Spleen (tissue), 11 donors: Measurements from ENCODE around the gene KCNB1. TPM values are rescaled to one million over a fixed set of nuclear protein-coding genes. Genes with fewer than 3 reads are reported as not detected.

Source experiments
- DNase-seq: peaks from one replicate; pipeline ENCODE4 v3.0.0-alpha.2; 2020
- H3K27ac ChIP-seq, 8 donors: fragments of 200-600 bp; sonication (generic) in 7 of 8; 1 replicate in 4 of 8; 2 replicates in 4 of 8; pipeline versions ENCODE4 v1.5.0 to v1.8.0; 2016 to 2021; ENCODE audit warnings: inconsistent platforms in 4 of 8, mild to moderate bottlenecking in 4 of 8, moderate library complexity in 1 of 8
- H3K27me3 ChIP-seq, 7 donors: fragments of 200-600 bp; sonication (generic) in 6 of 7; replicated peaks in 1 of 7; 1 replicate in 4 of 7; 2 replicates in 3 of 7; pipeline versions ENCODE4 v1.5.0 to v1.8.0; 2016 to 2021; ENCODE audit warnings: inconsistent platforms in 3 of 7, mild to moderate bottlenecking in 1 of 7
- H3K36me3 ChIP-seq, 6 donors: fragments of 200-600 bp; sonication (generic) in 5 of 6; 1 replicate in 4 of 6; 2 replicates in 2 of 6; pipeline versions ENCODE4 v1.5.0 to v1.8.0; 2016 to 2021; ENCODE audit warnings: inconsistent platforms in 2 of 6
- H3K4me1 ChIP-seq, 6 donors: fragments of 200-600 bp; sonication (generic) in 5 of 6; 1 replicate in 3 of 6; 2 replicates in 3 of 6; pipeline versions ENCODE4 v1.5.0 to v1.8.0; 2016 to 2021; ENCODE audit warnings: inconsistent platforms in 3 of 6
- H3K4me3 ChIP-seq, 8 donors: fragments of 200-600 bp; sonication (generic) in 7 of 8; 1 replicate in 4 of 8; 2 replicates in 4 of 8; pipeline versions ENCODE4 v1.5.0 to v1.8.0; 2016 to 2021; ENCODE audit warnings: inconsistent platforms in 4 of 8, mild to moderate bottlenecking in 4 of 8, moderate library complexity in 2 of 8
- H3K9me3 ChIP-seq, 8 donors: fragments of 200-600 bp; sonication (generic) in 7 of 8; 1 replicate in 4 of 8; 2 replicates in 4 of 8; pipeline versions ENCODE4 v1.5.0 to v1.8.0; 2016 to 2021; ENCODE audit warnings: inconsistent platforms in 4 of 8
- CTCF ChIP-seq, 11 experiments: fragments of 200-600 bp in 7 of 11; fragments of 450-650 bp in 4 of 11; sonication (generic) in 4 of 11; IDR thresholded peaks in 8 of 11; conservative IDR thresholded peaks in 3 of 11; 1 replicate in 7 of 11; 2 replicates in 4 of 11; pipeline versions ENCODE4 v1.4.0 to v1.8.0; 2016 to 2021; ENCODE audit warnings: antibody characterized with exemption in 11 of 11, inconsistent platforms in 4 of 11, mild to moderate bottlenecking in 1 of 11
- POLR2A ChIP-seq, 3 donors: fragments of 450-650 bp; IDR thresholded peaks; one replicate each; pipeline ENCODE4 v1.5.1; 2017; ENCODE audit warnings: antibody characterized with exemption in 3 of 3, mild to moderate bottlenecking in 1 of 3
- POLR2AphosphoS5 ChIP-seq, 3 donors: sonication (generic); formaldehyde crosslinking; IDR thresholded peaks; one replicate each; pipeline ENCODE4 v1.5.1; 2017; ENCODE audit warnings: antibody characterized with exemption in 3 of 3
- WGBS, 5 donors: extraction: QIAGEN DNeasy Blood & Tissue Kit in 3 of 5; methylation state at CpG; one replicate each; pipeline versions ENCODE4 v1.1.5 to v1.1.7; 2013 to 2018; 5-methylcytosine and 5-hydroxymethylcytosine counted together
- intact Hi-C: fragments of 100-400 bp; cut with DNase I; formaldehyde crosslinking; loops from one replicate; pipeline ENCODE4 v1.15.0; 2023; ENCODE audit warnings: low total_unique reads
- polyA plus RNA-seq, 3 donors: library from polyadenylated mRNA; stranded (reverse); fragments of 200-250 nt; gene quantifications; one replicate each; pipeline ENCODE4 v1.2.1, GENCODE V29; 2013
- total RNA-seq, 7 donors: library from RNA; depleted of rRNA in 3 of 7; stranded (reverse); fragments of >200 nt in 3 of 7; fragmentation: NEBNext Ultra II Directional in 4 of 7; extraction: Animal tissue kit (Norgen Biotek cat#: 25700) in 4 of 7; gene quantifications; one replicate each; pipeline versions ENCODE4 v1.1.0 to v1.2.1, GENCODE V29; 2016 to 2021
- donor health status: healthy with polysubstance abuse.
- donor health status: DM: no; HTN: no; CAD: no; lungs with moderate emphysema.
- donor health status: DM: no; HTN: no; CAD: no.
- donor health status: Bipolar disorder and iron deficiency.
- donor health status: healthy.
- donor health status: DM: no; HTN: no; CAD: no.
- donor health status: DM: yes; HTN: yes; CAD: no.

Gene KCNB1
- total and polyA plus RNA-seq, 10 donors, result 0.02 to 3.2 (median 0.51) TPM

GRCh38 chr20:49446808-49447207 lies 35.7 kb downstream of the KCNB1 start:
- Histone ChIP-seq H3K9me3 (no peaks in the 10 kb centered on the region), H3K4me3 (no peak overlapping the region), H3K27ac (peak overlapping the region in 2 of 8 donors; percentile 22 to 26), H3K36me3 (no peaks in the 10 kb centered on the region), H3K4me1 (peaks cover 0 to 20% (median 2%) of the 10 kb centered on the region in 6 donors), H3K27me3 (peaks cover 0 to 63% (median 0%) of the 10 kb centered on the region in 7 donors)
- TF ChIP-seq CTCF (IDR thresholded peaks at IDR 0.05 in 8 of 11, conservative IDR thresholded peaks at IDR 0.05 in 3 of 11), result no peak
- no peak for TF ChIP-seq POLR2AphosphoS5 (IDR thresholded peaks at IDR 0.05)
- no peak for TF ChIP-seq POLR2A (IDR thresholded peaks at IDR 0.05)
- 31 to 60% (median 45%) methylated on average over 3 to 5 of the region's 5 CpGs for WGBS, 5 donors
- intact Hi-C loops, result no loop called here
- no peak for DNase-seq

GRCh38 chr20:49446080-49446479 lies 36.4 kb downstream of the KCNB1 start:
- Histone ChIP-seq H3K9me3 (no peaks in the 10 kb centered on the region), H3K4me1 (peaks cover 0 to 20% (median 2%) of the 10 kb centered on the region in 6 donors), H3K36me3 (no peaks in the 10 kb centered on the region), H3K27ac (no peak overlapping the region), H3K27me3 (peaks cover 0 to 56% (median 0%) of the 10 kb centered on the region in 7 donors), H3K4me3 (no peak overlapping the region)
- 83 to 97% (median 96%) methylated on average over 3 of the region's 3 CpGs for WGBS, 5 donors
- no peak for DNase-seq
- TF ChIP-seq POLR2AphosphoS5 (IDR thresholded peaks at IDR 0.05) (no peak), POLR2A (IDR thresholded peaks at IDR 0.05) (no peak), CTCF (IDR thresholded peaks at IDR 0.05 in 8 of 11, conservative IDR thresholded peaks at IDR 0.05 in 3 of 11) (no peak)
- intact Hi-C loops, result no loop called here

- intact Hi-C loops, result no loop called here
- WGBS, 5 donors, result 6 to 12% (median 9%) methylated on average over 5 of the region's 5 CpGs
These were observed 37.3 kb downstream of the KCNB1 start for GRCh38 chr20:49445176-49445575.

GRCh38 chr20:49444553-49444990 lies 37.9 kb downstream of the KCNB1 start:
- intact Hi-C loops, result no loop called here
- WGBS, 5 donors, result 75 to 100% (median 87%) methylated on average over 1 of the region's 1 CpG
- DNase-seq, result no peak
- Histone ChIP-seq H3K27ac (no peak overlapping the region), H3K4me3 (no peak overlapping the region), H3K4me1 (peaks cover 0 to 20% (median 2%) of the 10 kb centered on the region in 6 donors), H3K9me3 (no peaks in the 10 kb centered on the region), H3K27me3 (peaks cover 0 to 50% (median 0%) of the 10 kb centered on the region in 7 donors), H3K36me3 (no peaks in the 10 kb centered on the region)
- no peak for TF ChIP-seq POLR2A (IDR thresholded peaks at IDR 0.05)
- no peak for TF ChIP-seq CTCF (IDR thresholded peaks at IDR 0.05 in 8 of 11, conservative IDR thresholded peaks at IDR 0.05 in 3 of 11)
- peak in 2 of 3 donors; percentile 21 to 28 for TF ChIP-seq POLR2AphosphoS5 (IDR thresholded peaks at IDR 0.05)

More at GRCh38 chr20:49445176-49445575, 37.3 kb downstream of the KCNB1 start:
- H3K27ac ChIP-seq, result no peak overlapping the region
- no peak for DNase-seq
- H3K9me3 ChIP-seq, result no peaks in the 10 kb centered on the region
- H3K27me3 ChIP-seq, result peaks cover 0 to 55% (median 0%) of the 10 kb centered on the region in 7 donors
- TF ChIP-seq POLR2AphosphoS5 (IDR thresholded peaks at IDR 0.05), result no peak
- TF ChIP-seq CTCF (IDR thresholded peaks at IDR 0.05 in 8 of 11, conservative IDR thresholded peaks at IDR 0.05 in 3 of 11), result no peak
- no peak for TF ChIP-seq POLR2A (IDR thresholded peaks at IDR 0.05)
- H3K4me1 ChIP-seq, result peaks cover 0 to 20% (median 2%) of the 10 kb centered on the region in 6 donors
- H3K36me3 ChIP-seq, result no peaks in the 10 kb centered on the region
- H3K4me3 ChIP-seq, result no peak overlapping the region
